ENCODE measurements around the gene AREG. TPM values are rescaled to one million over a fixed set of nuclear protein-coding genes. Genes with fewer than 3 reads are reported as not detected.
A peak's percentile ranks its signal among the peaks of the same experiment; 100 is the strongest.

AREG gene
- total and polyA plus RNA-seq, 2 of the 4 experiments (the other 2 are of a cell fraction), result 0.17 to 0.18 TPM

DNA sequence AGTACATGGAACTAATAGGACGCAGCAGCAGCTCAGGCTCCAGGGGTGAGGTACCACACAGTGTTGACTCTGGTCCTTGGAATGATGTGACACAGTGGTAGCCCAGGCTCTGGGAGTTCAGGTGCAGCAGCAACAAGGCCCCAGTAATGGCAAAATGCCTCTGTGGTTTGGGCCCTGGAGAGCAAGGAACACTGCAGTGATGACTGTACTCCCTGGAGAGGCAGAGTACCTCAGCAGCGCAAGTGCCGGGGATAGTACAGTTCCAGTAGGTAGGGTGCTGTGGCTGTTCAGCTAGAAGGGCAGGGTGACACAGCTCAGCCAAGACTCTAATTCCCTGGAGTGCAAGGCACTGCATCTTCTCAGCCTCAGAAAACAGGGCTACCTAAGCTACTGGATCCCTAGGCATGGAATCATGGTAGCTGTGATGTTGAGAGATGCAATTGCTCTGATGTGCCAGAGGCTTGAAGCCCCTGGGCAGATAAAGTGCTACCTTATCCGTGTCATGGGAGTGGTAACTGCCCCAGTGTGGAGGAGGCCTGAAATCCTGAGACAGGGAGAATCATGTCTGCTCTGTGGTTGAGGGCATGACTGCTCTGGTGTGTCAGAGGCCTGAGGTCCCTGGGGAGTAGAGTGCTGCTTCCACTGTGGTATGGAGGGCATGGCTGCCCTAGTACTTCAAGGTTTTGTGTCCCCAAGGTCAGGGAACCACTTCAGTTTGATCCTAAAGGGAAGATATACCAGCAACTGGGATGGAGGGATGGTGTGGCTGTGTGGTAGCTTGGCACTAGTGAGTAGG, 55.2 kb downstream of the AREG start:
- Histone ChIP-seq H3K9ac (ENCODE audit: low read depth, low read length) (no peak overlapping the region), H3K18ac (ENCODE audit: low read depth, low read length) (peak overlapping the region; percentile 94), H3K27me3 (ENCODE audit: control insufficient read depth, insufficient read depth, low read length) (no peaks in the 10 kb centered on the region), H4K5ac (ENCODE audit: low read depth, low read length) (peak overlapping the region; percentile 79), H4K91ac (ENCODE audit: insufficient read depth, low read depth, low read length) (peak overlapping the region; percentile 97), H3K56ac (ENCODE audit: extremely low read depth, insufficient read depth, low read length) (peak overlapping the region; percentile 50; the same call in 1 of the 2 replicates), H4K20me1 (ENCODE audit: insufficient read depth, low read length) (no peaks in the 10 kb centered on the region), H3K14ac (replicated peaks; ENCODE audit: low read depth, low read length) (peak overlapping the region; percentile 51), H2BK120ac (ENCODE audit: low read depth, low read length) (peak overlapping the region; percentile 86), H3K27ac (ENCODE audit: insufficient read depth, low read length) (peak overlapping the region; percentile 54), H3K9me1 (ENCODE audit: insufficient read depth, low read length) (peaks cover 16% of the 10 kb centered on the region), H3K4me3 (ENCODE audit: insufficient read depth, low read depth, low read length) (no peak overlapping the region), H2BK15ac (ENCODE audit: low read depth, low read length) (peak overlapping the region; percentile 97), H2BK20ac (ENCODE audit: low read depth, low read length) (peak overlapping the region; percentile 96), H3K4me1 (ENCODE audit: control insufficient read depth, insufficient read depth, low read length) (peaks cover 20% of the 10 kb centered on the region), H3K4ac (ENCODE audit: low read depth, low read length) (peak overlapping the region; percentile 71), H4K8ac (ENCODE audit: low read depth in 2 of 2, low read length in 2 of 2) (peak overlapping the region; percentile 90 to 92), H3K36me3 (ENCODE audit: control insufficient read depth, insufficient read depth, low read length) (no peaks in the 10 kb centered on the region), H2AK9ac (replicated peaks; ENCODE audit: low read depth, low read length, poor library complexity) (peak overlapping the region; percentile 81), H3K9me3 (ENCODE audit: control insufficient read depth, insufficient read depth, low read length) (no peaks in the 10 kb centered on the region), H2BK5ac (ENCODE audit: low read depth, low read length, poor library complexity, severe bottlenecking) (peak overlapping the region; percentile 90), H2AFZ (replicated peaks; ENCODE audit: low read length, poor library complexity) (peak overlapping the region; percentile 59), H3K4me2 (ENCODE audit: low read depth, low read length) (no peak overlapping the region), H2AK5ac (ENCODE audit: low read depth, low read length) (peak overlapping the region; percentile 97), H3K79me1 (ENCODE audit: low read depth in 1 of 2, low read length in 2 of 2) (no peaks in the 10 kb centered on the region), H3K23ac (ENCODE audit: low read depth, low read length) (peak overlapping the region; percentile 90)
- intact Hi-C loops (cut with micrococcal nuclease) (no loop called here), dilution Hi-C loops (cut with HindIII; ENCODE audit: low sequenced_read_pairs, unreplicated experiment) (no loop called here), in situ Hi-C loops (cut with MboI; ENCODE audit: low sequenced_read_pairs) (no loop called here)
- POLR2A ChIA-PET (ENCODE audit: unreplicated experiment), result no interaction called here
- CTCF ChIA-PET, result interaction anchor here (1.0 kb wide), 1 partner anchor 31 kb away, joined by 4 read pairs; no protein-coding TSS in a partner anchor
- no peak for TF ChIP-seq CHD1 (IDR thresholded peaks at IDR 0.05; ENCODE audit: low read depth, low read length)
- no peak for TF ChIP-seq MAFK (IDR thresholded peaks at IDR 0.05; ENCODE audit: low read depth, low read length)
- no peak for TF ChIP-seq RFX5 (IDR thresholded peaks at IDR 0.05; ENCODE audit: low read depth, low read length)
- TF ChIP-seq BHLHE40 (IDR thresholded peaks at IDR 0.05; ENCODE audit: low read depth, low read length), result no peak
- TF ChIP-seq MXI1 (IDR thresholded peaks at IDR 0.05; ENCODE audit: borderline replicate concordance, low read depth, low read length), result no peak
- no TSS peak for BruUV-seq (replicated peaks)
- ATAC-seq (ENCODE audit: low read depth), result no peak
- DNase-seq, result peak; percentile 38
- 80% methylated on average over 2 of the region's 4 CpGs; no CpG with 5 or more reads in 1 of the 2 experiments for WGBS, 2 experiments (ENCODE audit: extremely low coverage in 2 of 2, insufficient read length in 1 of 2)

Measured in IMR-90 (cell line).